Measurements from ENCODE around the gene SYCP2.

The SYCP2 gene

DNA sequence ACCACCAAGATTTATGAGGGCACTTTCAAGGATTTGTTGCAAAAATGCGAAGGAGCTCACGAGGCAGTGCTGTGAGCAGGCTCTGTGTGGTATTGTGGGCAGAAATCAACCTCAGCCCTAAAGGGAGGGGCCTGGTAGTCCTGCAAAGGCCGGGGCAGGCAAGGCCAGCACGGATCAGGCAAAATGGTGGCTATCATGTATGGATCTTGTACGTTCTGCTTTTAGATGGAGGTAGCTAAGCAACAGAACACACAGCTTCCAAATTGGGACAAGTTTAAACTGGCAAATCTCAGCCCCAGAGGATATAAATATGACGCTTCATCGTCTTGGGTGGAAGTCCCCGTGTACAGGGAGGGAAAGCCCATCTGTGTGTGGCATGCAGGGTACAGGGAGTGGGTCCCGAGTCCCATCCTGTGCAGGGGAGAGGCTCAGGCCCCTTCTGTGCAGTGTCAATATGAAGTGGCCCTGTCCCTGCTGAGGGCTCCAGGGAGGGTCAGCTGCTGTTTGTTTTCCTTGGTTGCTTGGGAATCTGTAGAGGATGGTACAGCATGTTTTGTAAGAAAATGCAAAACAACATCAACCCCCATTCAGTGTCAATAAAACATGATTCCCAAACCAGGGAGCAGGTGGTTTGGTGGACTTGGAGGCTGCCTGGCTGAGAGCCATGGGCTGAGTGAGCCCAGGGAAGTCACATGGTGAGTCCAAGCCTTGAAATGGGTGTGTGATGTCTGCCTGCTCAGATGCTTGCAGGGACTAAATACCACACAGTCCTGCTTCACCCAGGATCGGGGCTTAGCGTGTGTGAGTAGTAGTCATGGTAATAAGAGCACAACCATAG lies 113.0 kb downstream of the SYCP2 start:
- no peak for DNase-seq

DNA sequence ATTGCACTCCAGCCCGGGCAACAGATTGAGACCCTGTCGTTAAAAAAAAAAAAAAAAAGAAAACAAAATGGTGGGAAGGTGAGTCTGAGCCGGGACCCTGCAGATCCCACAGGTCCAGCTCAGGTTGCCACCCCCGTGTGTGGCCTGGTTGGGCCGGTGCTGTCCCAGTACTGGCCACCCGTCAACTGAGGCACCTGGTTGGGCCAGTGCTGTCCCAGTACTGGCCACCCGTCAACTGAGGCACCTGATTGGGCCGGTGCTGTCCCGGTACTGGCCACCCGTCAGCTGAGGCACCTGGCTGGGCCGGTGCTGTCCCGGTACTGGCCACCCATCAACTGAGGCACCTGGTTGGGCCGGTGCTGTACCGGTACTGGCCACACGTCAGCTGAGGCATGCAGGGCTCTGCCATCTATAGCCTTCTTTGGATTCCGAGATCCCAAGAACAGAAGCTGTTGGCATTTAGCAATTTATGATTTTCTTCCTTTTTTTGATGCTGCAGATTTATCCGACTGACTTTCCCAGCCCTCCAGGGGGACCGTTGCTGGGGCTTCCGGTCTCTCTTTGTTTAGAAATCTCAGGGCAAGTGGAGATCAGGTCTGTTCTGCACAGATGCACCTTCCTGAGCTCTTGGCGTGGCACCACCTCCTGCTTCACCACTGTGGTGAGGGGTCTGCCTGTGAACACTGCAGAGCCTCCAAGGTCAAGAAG lies 113.8 kb downstream of the SYCP2 start:
- no peak for DNase-seq

DNA sequence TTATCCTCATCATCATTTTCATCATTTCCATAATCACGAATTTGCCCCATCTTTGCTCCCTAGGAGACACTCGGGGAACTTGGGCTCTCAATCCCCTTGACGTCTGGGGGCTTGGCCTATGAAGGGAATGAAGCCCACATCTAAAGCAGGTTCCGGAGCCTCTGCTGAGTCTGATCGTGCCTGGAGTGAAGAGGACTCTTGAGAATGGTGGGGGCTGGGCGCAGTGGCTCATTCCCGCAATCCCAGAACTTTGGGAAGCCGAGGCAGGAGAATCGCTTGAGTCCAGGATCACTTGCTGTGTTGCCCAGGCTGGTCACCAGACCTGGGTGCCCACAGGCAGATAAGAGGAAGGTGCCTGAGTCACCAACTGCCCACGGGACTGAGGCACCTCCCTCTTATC lies 114.5 kb downstream of the SYCP2 start:
- no peak for DNase-seq

DNA sequence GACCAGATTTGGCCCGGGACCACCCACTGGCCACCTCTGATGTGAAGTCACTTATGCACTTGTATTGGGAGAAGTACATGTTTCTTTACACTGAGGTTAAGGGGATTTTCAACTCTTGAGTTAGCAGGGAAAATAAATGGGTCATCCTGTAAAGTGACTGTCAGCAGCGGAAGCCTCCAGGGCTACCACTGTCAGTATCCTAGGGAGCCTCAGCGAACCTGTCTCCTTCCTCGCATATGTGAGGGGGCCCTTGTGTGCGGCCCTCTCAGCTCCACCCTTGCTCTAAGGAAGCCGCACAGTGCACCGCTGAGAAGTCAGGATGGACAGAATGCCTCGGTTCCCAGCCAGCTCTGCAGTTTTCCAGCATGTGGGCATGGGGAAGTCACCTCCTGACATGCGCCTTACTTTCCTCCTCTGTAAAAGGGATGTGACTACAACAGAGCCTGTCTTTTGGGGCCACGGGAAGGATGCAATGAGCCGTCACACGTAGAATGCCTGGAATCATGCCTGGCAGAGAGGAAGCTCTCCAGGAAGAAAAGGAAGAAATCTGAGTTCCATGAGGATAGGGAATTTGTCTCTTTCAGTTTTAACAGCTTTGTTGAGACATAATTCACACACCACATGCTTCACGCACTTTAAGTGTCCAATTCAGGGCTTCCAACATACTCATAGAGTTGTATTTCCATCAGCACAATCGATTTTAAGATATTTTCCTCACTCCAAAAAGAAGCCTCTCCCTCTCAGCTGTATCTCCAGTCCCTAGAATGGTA lies 115.4 kb downstream of the SYCP2 start:
- DNase-seq = no peak

DNA sequence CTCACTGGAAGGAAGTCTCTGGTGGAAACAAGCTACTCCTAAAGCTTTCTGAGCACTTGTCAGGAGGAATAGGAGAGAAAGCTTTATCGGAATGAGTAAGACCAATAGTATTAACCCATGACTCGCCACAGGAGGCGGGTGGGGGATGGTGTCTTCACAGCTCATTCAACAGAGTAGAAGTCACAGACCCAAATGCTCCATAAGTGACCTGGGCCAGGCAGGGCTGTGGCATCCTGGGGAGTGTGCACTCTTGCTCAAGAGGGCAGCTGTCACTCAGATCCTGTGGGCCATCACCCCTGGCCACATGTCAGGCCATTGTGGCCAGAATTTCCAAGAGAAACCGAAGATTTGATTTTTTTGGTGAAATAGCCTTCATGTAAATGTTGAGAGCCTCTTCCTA lies 116.0 kb downstream of the SYCP2 start:
- DNase-seq = no peak

DNA sequence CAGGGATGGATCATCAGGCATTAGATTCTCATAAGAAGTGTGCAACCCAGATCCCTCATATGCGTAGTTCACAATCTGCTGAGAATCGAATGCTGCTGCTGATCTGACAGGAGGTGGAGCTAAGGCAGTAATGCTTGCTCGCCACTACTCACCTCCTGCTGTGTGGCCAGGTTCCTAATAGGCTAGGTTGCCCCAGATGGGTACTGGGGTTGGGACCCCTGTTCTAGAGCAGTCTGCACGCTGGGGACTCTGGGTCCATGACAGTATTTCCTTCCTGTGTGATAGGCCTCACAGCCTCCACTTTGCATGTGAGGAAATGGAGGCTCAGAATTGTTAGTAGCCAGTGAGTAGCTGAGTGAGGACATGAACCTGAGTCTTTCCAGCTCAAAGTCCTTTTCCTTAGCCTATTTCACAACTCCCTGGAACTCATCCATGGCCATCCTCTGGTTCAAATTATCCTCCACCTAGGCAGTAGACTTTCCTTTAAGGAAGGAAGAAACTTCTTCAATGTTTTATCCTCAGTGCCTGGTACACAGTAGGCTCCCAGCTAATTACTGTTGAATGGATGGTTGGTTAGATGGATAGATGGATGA lies 117.2 kb downstream of the SYCP2 start:
- DNase-seq = no peak

DNA sequence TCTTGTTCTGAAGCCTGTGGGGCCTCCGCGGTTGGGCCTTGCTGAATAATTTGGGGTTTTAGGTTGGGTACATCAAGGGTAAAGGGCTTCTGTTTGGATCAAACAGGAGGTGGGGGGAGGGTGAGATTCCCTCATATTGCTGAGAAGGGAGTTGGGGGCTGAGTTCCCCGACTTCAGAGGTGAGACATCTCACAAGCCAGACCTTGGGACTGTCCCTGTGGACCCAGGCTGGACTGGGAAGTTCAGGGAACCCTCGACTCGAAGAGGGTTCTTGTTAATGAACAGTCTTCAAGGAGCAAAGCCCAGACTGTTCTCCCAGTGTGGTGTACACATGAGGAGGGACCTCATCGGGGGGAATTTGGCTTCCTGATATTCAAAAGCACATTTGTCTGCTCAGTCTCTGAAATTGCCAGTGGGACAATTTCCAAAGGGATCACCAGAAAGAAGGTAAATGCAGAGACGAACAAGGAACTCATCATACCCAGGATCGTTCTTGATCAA lies 118.5 kb downstream of the SYCP2 start:
- no peak for DNase-seq

DNA sequence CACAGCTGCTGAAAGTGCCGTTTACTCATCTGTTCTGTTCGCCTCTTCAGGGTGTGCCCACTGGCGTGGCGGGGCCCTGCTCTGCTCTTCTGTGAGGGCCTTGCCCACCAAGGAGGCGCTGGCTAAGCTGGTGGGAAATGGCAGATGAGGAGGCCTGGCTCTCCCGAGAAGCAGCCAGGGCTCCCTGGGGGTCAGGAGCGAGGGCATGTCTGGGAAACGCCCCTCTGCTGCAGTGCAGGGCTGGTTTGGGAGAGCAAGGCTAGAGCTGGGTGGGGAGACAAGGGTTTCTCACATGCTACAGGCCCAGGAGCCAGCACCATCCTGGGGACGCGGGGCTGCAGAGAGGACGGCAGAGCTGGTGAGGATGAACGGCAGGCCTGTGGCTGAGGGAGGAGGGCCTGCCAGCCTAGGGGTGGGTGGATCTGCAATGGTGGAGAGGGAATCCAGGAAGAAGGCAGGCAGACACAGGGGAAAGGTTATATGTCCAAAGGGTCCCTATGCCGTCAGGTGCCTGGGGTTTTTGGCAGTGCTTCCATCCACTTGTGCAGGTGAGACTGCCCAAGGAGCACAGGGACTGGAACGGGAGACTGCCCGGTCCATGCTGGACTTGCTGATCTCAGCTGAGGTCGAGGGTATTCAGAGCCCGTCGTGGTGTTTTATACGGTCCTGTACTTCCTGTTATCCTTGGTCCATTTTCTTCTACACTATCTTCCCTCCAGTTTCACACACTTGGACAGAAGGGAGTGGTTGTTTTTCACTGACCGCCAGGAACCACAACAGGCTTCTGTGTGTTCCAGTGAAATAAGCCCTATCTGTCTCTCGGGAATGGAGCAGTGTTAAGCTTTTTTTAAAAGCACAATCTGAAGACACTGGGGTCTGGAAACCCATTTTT lies 119.2 kb downstream of the SYCP2 start:
- no peak for DNase-seq
